Activated CD4-positive, alpha-beta T cell treated with anti-CD3 and anti-CD28 coated beads for 48 hours (primary cell): ENCODE results near the gene RTL10.
"Not testable (repeated sequence)": the region's sequence is repeated elsewhere in the genome, so short reads cannot be mapped to it uniquely, and the experiment has no call there.

ENCODE experiments used
- DNase-seq: peaks from one replicate; pipeline ENCODE4 v3.0.0-alpha.2; 2020

RTL10 gene

GRCh38 chr22:19842393-19843106, 12.1 kb downstream of the RTL10 start:
- no peak for DNase-seq

GRCh38 chr22:19841641-19842392, 12.9 kb downstream of the RTL10 start:
- no peak for DNase-seq

- DNase-seq: no peak
These were observed 13.6 kb downstream of the RTL10 start for GRCh38 chr22:19840955-19841640.

GRCh38 chr22:19840059-19840458, 14.6 kb downstream of the RTL10 start:
- no peak for DNase-seq

- no peak for DNase-seq
These were observed 16.8 kb downstream of the RTL10 start for GRCh38 chr22:19837915-19838314.

GRCh38 chr22:19836512-19836911, 18.2 kb downstream of the RTL10 start:
- DNase-seq: no peak

GRCh38 chr22:19834599-19834998, 20.1 kb downstream of the RTL10 start:
- DNase-seq: no peak

- not testable (repeated sequence) for DNase-seq
These were observed 21.3 kb downstream of the RTL10 start for GRCh38 chr22:19833327-19833726.

GRCh38 chr22:19832476-19833108, 22.1 kb downstream of the RTL10 start:
- no peak for DNase-seq

- DNase-seq: not testable (repeated sequence)
These were observed 22.7 kb downstream of the RTL10 start for GRCh38 chr22:19831979-19832378.

GRCh38 chr22:19831016-19831415, 23.7 kb downstream of the RTL10 start:
- no peak for DNase-seq

GRCh38 chr22:19828035-19828401, 26.7 kb downstream of the RTL10 start:
- no peak for DNase-seq

GRCh38 chr22:19827341-19828034, 27.2 kb downstream of the RTL10 start:
- DNase-seq: no peak

GRCh38 chr22:19826619-19826950, 28.1 kb downstream of the RTL10 start:
- no peak for DNase-seq

- no peak for DNase-seq
These were observed 28.6 kb downstream of the RTL10 start for GRCh38 chr22:19825904-19826618.

- no peak for DNase-seq
These were observed 29.7 kb downstream of the RTL10 start for GRCh38 chr22:19824926-19825339.

- DNase-seq: no peak
These were observed 30.3 kb downstream of the RTL10 start for GRCh38 chr22:19824212-19824925.

- DNase-seq: no peak
These were observed 30.8 kb downstream of the RTL10 start for GRCh38 chr22:19823902-19824211.

GRCh38 chr22:19823191-19823901, 31.3 kb downstream of the RTL10 start:
- DNase-seq: no peak

GRCh38 chr22:19822301-19823117, 32.2 kb downstream of the RTL10 start:
- DNase-seq: no peak
